Stimulated activated CD4-positive, alpha-beta T cell treated with anti-CD3 and anti-CD28 coated beads, Interleukin-15, amount 100 ng/mL, for 48 hours (primary cell): ENCODE measurements around the gene CLEC4F.
A peak's percentile ranks its signal among the peaks of the same experiment; 100 is the strongest.

Experiments used
- DNase-seq, 2 donors: peaks; one replicate each; pipeline ENCODE4 v3.0.0-alpha.2; 2020; ENCODE audit warnings: low read depth in 2 of 2

Gene CLEC4F, protein sequence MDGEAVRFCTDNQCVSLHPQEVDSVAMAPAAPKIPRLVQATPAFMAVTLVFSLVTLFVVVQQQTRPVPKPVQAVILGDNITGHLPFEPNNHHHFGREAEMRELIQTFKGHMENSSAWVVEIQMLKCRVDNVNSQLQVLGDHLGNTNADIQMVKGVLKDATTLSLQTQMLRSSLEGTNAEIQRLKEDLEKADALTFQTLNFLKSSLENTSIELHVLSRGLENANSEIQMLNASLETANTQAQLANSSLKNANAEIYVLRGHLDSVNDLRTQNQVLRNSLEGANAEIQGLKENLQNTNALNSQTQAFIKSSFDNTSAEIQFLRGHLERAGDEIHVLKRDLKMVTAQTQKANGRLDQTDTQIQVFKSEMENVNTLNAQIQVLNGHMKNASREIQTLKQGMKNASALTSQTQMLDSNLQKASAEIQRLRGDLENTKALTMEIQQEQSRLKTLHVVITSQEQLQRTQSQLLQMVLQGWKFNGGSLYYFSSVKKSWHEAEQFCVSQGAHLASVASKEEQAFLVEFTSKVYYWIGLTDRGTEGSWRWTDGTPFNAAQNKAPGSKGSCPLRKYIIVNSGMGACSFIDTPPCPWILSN

DNA sequence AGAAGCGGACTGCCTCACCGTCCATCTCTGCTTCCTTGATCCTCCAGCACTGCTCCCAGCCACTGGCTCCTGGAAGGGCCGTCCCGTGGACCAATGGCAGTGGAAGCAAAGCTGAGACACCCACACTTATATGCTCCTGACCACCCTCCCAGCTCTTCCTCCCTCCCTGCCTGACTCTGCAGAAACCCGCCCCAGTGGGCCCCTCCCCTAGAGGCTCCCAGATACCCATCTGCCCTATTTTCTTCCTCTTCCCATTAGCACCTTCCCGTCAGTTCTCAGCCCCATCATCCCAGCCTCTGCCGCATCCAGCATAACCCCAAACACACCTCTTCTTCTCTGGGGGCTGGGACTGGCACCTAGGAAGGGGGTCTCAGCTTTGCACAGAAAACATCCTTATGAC, at the start of gene CLEC4F:
Gene CLEC4F (minus strand): TSS at position 101 of the 400 bp plus-strand sequence. CDS start 76 bp downstream, at position 25.
- DNase-seq = no peak

DNA sequence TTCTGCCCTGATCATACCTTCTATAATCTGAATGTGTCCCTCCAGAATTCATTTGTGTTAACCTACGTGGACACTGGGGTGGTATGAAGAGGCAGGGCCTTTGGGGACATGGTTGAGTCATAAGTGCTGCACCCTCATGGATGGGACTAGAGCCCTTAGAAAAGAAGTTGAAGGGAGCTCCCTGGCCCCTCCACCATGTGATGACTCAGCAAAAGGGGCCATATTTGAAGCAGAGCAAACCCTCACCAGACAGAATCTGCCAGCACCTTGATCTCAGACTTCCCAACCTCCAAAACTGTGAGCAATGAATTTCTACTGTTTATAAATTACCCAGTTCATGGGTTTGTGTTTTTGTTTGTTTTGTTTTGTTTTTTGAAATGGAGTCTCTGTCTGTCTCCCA, 48.6 kb upstream of the CLEC4F start:
- DNase-seq = no peak

DNA sequence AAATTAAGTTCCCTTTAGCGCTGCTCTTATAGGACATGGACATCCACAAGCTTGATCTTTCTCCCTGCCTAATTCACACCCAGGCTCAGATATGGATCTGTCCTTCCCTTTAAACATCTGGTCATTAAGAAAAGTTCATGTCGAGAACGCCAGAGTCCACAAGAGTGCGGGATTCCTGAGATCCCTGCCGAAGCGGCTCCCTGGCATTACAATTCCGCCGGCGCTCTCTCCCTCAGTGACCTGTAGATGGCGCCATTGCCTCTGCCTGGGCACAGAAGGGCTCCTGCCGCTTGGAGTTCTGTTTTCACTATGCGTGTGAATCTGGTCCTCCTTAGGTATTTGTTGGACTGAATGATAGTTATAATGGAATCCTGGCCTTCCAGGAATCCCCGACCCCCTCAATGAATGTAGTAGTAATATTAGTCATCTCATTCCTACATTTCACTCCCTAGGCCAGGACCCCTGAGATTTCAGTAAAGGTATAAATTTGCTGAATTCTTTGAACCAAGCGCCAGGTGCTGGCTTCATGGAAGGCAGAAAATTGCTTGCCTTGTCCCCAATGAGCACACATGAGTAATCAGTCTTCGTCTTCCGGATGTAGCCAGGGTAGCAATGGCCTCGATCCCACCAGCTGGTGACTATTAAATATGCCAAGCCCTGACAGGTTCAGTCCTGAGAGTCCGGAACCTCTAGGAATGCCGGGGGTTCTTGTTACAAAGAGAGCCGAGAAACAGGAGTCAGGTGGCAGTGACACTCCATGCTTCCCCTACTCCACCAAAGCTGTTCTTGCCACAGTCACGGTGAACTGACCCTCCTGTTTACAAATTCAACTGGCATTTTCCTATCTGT, 41.6 kb upstream of the CLEC4F start:
- DNase-seq = peak; percentile 38 to 67

DNA sequence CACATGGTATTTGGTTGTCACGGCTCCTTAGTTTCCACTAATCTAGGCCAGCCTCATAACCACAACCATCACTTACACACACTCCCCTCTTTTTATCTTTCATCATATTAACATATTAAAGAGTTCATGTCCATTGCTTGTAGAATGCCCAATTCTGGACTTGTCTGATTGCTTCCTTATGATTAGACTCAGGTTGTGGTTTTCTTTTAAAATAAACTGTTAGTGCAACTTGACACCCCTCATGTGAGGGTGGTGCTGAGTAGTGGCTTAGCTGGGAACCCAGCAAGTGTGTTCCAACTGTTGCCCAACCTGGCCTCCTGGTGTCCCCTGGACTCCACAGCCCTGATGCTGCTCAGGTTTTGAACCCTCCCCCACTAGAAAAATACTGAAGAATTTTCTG, 35.3 kb upstream of the CLEC4F start:
- no peak for DNase-seq

DNA sequence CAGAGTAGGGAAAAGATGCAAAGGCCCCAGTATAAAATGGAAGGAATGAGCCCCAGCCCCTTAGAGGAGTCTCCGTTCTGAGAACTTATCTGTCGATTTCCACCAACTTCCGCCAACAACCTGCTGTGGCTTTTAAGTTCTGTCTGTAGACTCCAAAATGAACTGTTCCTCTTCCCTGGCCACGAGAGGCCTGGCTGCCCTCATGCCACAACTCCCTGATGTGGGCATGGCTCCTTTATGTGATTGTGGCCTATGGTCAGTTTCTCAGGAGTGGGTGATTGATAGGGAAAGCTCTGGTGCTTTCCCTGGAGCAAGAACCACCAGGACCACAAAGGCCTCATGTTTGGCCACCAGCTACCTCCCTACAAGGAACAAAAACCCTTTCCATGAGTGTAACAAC, 34.0 kb upstream of the CLEC4F start:
- DNase-seq = no peak

DNA sequence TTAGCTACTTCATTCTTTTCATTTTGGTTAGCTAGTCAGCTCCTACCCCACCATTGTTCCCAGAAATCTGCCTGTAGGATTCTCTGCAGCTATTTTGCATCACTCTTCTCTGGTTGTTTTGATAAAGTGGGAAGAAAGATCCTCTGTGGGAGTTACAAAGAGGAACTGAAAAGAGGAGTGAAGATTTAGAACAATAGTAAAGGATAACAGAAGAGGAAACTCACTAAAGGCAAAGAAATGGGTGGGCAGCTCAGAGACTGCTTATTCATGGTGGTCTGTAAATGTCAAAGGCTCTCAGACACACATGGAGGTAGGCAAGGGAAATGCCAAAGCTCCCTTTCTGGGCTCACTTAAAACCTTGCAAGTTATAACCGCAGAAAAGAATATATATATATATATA, 32.4 kb upstream of the CLEC4F start:
- DNase-seq = no peak

DNA sequence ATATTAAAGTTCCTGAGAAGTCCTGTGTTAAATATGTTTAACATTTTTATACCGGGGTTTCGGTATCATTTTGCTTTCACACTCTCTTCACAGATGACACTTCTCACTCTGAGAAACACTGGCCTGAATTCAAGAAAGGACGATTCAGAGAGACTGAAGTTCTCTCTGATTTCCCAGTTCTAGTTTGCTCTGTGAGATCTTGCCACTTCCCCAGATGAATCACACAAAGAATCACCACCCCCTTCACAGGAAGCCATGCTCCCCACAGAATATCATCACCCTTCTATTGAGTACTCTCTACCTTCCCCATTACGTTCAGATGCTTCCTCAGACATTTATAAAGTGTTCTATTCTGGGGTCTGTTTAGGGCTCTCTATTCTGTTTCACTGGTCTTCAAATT, 31.3 kb upstream of the CLEC4F start:
- peak in 1 of 2 donors; percentile 15 for DNase-seq

DNA sequence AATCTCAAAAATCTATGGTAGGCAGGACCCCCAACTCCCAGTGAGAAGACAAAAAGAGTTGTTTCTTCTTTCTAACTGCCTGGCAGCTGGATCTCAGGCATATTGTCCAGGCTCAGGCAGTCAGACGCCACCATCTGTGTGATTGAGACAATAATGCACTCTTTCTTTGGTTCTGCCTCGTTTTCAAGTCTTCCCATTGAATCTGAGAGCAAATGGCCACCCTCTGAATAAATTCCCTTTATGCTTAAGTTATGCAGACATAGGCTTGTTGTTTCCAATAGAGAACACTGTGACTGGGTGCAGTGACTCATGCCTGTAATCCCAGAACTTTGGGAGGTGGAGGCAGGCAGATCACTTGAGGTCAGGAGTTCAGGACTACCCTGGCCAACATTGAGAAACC, 30.5 kb upstream of the CLEC4F start:
- DNase-seq = no peak

DNA sequence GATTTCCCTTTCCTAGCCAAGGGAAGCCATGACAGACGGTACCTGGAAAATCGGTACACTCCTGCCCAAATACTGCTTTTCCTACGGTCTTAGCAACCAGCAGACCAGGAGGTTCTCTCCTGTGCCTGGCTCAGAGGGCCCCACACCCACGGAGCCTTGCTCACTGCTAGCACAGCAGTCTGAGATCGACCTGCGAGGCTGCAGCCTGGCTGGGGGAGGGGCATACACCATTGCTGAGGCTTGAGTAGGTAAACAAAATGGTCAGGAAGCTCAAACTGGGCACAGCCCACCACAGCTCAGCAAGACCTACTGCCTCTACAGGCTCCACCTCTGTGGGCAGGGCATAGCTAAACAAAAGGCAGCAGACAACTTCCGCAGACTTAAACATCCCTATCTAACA, 22.0 kb upstream of the CLEC4F start:
- no peak for DNase-seq

DNA sequence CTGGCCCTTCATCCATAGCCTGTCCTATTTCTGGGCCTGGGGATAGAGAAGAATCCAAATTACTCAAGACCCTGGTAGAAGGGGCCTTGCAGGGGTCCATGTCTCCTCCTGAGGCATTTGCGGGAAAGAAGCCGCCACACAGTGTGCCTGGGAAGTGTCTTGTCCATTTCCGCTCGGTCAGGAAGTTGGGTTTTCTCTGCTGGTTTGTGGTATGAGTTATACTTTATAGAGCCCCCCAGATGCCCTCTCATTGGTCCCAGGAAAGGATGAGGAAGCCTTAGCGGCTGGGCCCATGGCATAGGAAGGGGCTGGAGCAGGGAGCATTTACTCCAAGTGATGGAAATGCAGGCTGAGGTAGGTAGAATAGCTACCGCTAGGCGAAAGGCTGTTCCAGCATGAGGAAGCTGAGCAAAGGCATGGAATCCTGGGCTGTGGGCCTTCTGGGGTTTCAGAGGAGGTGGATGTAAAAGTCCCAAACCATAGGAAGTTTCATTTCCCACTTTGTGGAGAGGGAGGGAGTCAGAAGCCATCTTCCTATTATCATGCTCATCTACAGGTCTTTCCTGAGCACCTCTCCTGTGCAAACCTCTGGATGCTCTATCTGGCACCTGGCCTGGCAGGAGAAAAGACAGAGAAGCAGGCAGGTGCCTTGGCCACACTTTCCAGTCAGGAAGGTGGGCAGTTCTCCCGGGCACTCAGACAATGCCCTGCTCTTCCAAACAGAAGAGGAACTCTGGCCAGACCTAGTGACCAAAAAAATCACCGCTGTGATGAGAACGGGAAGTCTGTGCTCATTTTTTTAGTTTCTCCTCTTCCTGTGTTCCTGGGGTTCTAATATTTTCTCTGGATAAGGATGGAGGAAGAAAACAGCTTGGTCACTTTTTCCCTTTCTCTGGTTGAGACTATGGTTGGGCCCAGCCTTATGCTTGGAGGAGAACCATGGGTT, 17.9 kb upstream of the CLEC4F start:
- DNase-seq = no peak

DNA sequence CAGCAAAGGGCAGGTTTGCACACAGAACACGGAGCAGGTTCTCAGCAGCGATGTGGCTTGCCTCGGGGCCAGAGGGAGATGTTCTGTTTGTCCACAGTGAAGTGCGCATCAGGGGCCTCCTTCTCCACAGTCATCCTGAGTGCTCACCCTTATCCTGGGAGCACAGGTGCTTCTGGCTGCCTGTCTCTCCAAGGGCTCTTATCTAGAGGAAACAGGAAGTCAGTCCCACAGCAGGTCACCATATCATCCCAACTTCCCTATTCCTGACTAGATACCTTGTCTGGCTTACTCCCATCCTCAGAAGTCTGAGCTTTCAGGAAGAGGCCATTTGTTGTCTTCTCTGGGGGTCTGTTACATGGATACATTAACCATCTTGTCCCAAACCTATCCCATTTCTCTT, 15.2 kb upstream of the CLEC4F start, which contains the start of gene CD207:
Gene CD207 (minus strand): TSS at position 174 of the 400 bp plus-strand sequence. CDS start 40 bp downstream, at position 134.
- DNase-seq = no peak

DNA sequence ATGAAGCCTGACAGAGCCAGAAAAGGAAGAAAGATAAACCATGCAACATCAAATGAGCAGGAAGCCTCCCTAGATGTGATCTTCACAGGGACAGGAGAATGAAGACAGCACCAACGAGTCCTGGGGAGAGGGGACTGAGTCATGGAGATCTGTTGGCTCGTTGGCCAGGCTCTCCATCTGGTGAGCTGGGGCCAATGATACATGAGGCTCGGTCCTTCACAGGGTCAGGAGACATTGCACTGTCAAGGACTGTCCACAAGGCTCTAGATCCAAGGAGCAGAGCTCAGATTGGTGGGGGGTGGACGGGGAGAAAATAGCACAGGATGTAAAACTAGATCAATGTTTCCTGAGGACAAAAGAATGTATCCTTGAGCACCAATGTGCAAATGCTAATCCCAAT, 14.5 kb upstream of the CLEC4F start:
- DNase-seq = no peak

DNA sequence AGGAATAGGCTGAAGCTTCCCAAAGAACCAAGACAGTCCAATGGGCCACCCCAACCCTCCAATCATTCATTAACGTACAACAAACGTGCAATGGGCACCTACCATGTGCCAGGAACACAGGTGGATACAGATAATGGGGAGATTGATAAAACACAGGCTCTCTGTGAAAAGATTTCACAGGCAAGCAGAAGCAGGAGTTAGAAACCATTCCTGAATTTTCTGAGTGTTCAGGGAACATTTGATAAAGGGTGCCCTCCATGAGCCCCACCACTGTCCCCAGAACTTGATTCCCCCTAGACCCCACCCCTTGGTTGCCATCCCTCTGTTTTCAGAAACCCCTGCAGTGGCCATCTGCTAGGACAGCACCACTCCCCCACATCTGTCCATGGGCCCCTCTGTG, 13.7 kb upstream of the CLEC4F start:
- no peak for DNase-seq

DNA sequence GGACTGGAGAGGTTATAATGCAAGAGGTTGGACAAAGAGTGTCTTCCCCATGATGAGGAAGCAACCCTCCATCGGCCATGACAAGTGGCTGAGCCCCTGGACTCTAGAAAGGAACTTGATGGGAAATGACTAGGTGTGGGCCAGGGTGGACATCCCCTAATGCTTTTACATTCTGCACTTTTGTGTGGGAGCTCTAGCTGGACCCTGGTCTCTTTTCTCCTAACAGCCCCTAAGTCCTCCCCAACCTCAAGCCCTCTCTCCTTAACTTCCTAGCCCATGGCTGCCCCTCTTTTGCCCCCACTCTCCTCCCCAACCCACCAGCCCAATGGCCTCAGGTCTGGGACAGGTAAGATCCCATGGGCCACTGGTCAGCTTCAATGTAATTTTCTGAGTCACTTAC, 12.8 kb upstream of the CLEC4F start:
- DNase-seq = no peak

DNA sequence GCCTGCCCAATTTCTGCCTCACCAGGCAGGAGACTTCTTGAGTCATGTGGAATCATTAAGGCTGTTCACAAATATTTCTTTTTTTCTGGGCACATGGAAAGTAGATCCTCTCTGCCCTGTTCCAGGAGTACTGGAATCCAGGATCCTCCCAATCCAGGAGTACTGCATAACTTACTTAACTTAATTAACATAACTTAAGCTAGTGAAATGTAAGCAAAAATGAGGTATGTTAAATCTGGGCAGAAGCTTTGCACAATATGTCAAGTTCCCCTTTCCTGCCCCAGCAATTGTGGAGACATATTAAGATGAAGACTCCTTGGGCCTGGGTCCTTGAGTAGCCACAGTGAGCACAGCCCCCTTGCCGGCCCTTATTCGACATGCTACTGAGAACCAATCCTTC, 12.0 kb upstream of the CLEC4F start:
- no peak for DNase-seq

DNA sequence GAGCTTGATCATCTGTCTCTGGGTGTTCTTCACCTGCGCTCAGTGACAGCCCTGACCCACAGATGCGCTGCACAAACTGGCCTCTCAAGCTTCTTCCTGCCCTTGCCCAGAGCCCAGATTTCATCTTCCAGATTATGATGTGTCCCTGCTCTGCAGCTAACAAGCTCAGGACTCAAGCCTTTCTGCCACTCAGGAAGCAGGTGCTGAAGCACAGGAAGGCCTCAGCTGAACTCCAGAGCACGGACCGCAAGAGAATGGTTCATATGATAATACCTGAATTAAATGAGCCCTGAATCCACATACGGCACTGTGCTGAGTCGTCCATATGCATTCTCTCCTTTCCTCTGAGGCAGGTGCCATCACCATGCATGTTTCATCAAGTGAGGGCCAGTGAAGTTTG, 11.5 kb upstream of the CLEC4F start:
- DNase-seq = no peak

DNA sequence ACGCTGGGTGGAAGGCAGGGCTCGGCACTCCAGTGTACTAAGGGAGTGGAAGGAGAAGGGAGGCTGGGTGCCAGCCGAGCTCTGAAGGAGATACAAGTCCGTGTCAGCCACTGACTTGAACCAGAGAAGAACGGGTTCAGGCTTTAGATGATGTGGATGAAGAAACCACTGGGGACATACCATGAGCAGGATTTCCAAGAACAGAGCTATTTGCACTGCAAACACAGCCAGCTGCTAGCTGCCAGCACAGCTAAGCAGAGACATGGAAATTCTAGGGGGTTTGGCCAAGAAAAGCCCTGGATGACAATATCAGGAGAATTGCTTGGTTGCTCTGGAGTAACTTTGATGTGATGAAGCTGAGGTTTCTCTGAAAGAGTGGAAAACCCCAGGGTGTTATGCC, 10.0 kb upstream of the CLEC4F start:
- no peak for DNase-seq

DNA sequence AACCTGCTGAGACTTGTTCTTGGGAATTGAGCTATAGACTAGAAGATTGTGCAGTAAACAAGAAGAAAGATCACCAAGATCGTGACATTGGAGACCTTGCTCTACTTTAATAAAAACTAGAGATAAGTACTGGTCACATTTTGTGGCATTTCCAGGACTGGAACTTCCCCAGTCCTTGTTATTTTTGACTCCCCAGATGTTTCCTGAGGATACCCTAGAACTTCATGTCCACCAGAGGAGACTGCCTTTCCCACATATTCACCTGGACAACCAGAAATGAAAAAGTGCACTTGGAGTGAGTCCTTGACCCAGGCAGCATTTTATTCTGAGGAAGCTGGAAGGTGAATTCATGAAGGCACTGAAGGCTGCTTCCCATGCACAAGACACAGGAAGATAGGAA, 9.5 kb upstream of the CLEC4F start:
- no peak for DNase-seq

DNA sequence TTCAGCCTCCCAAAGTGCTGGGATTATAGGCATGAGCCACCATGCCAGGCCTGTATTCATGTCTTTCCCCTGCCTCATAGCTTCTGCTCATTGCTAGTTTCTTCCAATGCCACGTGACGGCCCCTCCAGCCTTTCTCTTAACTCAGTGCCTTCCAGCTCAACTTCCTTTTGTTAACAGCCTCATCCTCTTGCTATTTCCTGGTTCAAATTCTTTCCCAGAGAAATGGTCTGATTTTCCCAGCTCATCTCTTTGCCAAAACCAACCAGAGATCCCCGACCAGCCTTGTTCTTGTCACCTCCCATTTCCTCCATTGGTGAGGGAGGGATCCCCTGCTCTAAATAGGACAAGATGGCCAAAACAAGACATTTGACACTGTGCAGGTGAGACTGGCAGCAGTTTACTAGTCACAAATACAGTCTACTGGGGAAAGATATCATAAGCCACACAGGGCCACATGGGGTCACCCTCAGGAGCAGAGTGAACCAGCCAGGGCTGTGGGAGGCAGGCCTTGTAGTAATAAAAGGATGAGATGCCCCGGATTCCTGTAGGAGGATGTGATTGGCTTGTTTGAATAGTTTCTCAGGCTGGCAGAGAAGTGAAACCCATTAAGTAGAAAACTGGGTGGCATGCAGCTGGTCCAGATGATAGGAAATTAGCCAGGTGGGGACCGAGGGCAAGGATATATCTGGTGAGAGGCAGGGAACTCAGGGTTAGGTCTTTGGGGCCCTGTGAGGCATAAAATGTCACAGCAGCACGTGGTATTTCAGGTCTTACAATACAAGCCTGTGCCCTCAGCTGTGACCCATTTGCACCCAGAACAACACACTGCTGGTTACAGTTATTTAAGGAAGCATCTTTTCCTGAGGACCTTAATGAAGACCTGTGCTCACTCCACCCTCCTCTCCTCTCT, 8.8 kb upstream of the CLEC4F start:
- DNase-seq = no peak

DNA sequence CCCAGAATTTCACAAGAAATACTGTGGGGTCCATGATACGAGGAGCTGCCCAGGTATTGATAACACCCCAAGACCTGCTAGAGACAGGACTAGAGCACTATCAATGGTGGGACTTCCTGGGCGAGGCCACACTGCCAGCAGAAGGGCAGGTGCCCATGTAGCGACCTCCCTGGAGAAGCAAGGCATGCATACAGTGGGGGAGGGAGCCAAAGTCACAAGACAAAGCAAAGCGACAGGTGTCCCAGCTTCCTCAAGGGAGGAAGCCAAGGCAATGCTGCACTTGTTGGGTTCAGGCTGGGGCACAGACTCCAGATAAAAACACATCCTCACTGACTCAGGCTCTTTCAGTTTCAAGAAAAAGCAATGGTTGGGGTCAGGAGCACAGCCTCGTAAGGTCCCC, 7.7 kb upstream of the CLEC4F start:
- no peak for DNase-seq
